Activated T-cell treated with anti-CD3 and anti-CD28 coated beads for 24 hours (primary cell): ENCODE measurements around the gene SLC30A3.

Source experiments
- DNase-seq: peaks from one replicate; pipeline ENCODE4 v3.0.0-alpha.2; 2020; ENCODE audit warnings: low read depth

The SLC30A3 gene

DNA sequence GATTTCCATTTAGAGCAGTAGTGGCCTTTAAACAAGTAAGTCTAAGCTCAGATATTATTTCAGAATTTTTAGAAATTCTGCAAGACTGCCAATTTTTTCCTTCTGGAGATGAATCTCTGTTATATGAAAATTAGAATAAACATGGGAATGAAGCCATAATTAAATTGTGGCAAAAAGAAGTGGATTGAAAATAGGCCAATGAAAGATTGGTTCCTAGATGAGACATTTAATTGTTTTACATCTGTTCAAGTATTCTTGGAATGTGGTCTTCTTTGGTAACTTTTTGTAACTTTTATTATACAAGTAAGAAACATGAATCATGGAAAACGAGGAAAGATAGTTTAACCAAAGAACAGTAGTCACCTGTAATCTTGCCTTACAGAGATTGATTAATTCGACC lies 35.3 kb downstream of the SLC30A3 start:
- no peak for DNase-seq

DNA sequence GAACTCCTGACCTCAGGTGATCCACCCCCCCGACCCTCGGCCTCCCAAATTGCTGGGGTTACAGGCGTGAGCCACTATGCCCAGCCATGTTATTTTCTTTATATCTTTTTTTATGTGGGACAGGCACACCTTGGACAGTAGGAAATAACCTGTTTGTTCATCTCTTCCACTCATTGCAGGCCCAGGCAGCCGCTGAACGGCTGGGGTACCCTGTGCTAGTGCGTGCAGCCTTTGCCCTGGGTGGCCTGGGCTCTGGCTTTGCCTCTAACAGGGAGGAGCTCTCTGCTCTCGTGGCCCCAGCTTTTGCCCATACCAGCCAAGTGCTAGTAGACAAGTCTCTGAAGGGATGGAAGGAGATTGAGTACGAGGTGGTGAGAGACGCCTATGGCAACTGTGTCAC lies 37.3 kb downstream of the SLC30A3 start:
- DNase-seq = no peak

DNA sequence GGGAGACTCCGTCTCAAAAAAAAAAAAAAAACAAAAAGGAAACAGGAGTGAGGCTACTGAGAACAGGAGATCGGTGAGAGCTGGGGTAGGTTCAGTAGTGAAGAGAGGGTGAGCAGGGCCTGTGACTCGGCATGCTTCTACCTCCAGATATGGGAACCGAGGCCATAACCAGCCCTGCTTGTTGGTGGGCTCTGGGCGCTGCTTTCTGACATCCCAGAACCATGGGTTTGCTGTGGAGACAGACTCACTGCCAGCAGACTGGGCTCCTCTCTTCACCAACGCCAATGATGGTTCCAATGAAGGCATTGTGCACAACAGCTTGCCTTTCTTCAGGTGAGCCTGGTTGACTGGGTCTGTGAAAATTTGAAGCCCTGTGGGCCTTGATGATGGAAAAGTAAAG lies 39.4 kb downstream of the SLC30A3 start:
- DNase-seq = no peak

GRCh38 chr2:27222407-27222806 lies 40.4 kb downstream of the SLC30A3 start:
- DNase-seq = no peak

GRCh38 chr2:27221166-27221565 lies 41.7 kb downstream of the SLC30A3 start:
- no peak for DNase-seq

- DNase-seq = no peak
Observed at GRCh38 chr2:27220091-27220490, 42.8 kb downstream of the SLC30A3 start.

DNA sequence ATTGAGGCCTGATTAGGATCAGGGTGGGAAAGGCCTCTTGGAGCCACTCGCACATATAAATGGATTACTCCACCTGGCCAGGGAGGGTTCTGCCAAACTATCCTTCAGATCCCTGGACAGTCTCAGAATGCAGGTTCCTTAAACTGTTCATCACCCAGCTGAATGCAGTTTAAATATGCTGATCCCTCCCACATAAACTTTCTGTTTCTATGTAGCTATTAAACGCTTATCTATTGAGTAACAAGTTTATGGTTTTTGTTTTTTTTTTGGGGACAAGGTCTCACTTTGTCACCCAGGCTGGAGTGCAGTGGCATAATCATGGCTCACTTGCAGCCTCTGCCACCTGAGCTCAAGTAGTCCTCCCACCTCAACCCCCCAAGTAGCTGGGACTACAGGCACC lies 43.8 kb downstream of the SLC30A3 start:
- no peak for DNase-seq

DNA sequence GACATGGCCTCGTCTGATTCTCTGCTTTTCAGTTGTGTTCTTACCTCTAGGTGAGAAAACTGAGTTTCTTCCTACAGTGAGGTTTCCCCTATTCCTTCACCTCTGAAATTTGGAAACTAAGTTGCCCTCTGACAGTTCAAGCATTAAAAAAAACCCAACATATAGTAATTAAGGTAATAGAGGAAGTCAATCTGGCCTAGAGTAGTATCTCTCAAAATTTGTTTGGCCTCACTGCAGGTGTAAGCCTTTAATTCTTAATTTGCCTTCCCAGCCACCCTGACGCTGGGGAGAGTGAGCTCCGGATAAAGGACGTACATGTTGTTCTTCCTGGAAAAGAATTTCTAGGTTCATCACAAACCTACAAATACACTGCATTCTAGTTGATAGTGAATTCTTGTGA lies 44.2 kb downstream of the SLC30A3 start:
- DNase-seq = no peak

DNA sequence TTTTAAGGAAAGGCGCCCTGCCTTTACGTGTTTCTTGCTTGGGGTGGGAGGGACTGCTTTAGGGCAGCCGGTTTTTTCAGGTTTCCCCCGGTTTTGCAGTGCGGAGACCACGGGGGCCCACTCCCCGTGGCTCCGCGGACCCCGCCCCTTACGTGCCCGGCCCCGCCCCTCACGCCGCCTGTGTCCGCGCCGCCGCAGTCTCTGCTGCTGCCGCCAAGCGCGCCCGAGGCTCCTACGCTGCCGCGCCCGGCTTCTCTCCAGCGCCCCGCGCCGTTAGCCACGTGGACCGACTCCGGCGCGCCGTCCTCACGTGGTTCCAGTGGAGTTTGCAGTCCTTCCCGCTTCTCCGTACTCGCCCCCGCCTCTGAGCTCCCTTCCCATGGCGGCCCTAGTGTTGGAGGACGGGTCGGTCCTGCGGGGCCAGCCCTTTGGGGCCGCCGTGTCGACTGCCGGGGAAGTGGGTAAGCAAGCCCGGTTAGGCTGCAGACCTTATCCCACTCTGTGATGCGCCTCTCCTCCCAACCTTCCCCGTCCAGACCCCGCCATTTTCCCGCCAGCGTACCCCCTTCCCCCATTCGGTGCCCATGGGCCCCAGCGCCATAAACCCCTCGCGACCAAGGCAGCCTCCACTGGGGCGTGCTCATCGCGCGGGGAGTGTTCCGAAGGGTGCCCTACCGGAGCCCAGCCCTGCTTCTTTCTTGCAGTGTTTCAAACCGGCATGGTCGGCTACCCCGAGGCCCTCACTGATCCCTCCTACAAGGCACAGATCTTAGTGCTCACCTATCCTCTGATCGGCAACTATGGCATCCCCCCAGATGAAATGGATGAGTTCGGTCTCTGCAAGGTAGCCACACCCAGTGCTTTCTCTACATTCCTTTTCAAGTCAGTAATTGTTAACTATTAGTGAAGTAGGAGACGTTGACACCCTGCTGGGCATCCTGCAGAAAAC lies 45.4 kb downstream of the SLC30A3 start, which contains the start of gene CAD:
CAD (plus strand) TSS at position 197 of the 949 bp plus-strand sequence; CDS start at position 380, 183 bp downstream.
- peak; percentile 89 for DNase-seq

DNA sequence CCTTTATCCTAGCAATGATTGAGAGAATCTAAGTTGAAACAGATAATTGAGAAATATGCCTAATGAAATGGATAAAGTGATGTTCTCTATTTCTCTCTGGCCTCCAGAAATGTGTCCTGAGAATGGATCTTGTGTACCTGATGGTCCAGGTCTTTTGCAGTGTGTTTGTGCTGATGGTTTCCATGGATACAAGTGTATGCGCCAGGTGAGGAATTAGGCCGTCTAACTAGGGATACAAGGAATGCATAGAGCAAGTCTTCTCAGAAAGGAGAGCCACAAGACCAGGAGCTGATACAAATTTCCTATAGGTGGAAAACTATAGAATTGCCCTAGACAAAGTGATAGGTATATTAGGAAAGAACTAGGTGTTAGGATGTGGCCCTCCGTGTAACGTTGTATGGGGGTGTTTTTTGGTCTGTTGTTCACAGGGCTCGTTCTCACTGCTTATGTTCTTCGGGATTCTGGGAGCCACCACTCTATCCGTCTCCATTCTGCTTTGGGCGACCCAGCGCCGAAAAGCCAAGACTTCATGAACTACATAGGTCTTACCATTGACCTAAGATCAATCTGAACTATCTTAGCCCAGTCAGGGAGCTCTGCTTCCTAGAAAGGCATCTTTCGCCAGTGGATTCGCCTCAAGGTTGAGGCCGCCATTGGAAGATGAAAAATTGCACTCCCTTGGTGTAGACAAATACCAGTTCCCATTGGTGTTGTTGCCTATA lies 46.3 kb downstream of the SLC30A3 start:
- DNase-seq = no peak

GRCh38 chr2:27214941-27215340 lies 47.9 kb downstream of the SLC30A3 start:
- no peak for DNase-seq

DNA sequence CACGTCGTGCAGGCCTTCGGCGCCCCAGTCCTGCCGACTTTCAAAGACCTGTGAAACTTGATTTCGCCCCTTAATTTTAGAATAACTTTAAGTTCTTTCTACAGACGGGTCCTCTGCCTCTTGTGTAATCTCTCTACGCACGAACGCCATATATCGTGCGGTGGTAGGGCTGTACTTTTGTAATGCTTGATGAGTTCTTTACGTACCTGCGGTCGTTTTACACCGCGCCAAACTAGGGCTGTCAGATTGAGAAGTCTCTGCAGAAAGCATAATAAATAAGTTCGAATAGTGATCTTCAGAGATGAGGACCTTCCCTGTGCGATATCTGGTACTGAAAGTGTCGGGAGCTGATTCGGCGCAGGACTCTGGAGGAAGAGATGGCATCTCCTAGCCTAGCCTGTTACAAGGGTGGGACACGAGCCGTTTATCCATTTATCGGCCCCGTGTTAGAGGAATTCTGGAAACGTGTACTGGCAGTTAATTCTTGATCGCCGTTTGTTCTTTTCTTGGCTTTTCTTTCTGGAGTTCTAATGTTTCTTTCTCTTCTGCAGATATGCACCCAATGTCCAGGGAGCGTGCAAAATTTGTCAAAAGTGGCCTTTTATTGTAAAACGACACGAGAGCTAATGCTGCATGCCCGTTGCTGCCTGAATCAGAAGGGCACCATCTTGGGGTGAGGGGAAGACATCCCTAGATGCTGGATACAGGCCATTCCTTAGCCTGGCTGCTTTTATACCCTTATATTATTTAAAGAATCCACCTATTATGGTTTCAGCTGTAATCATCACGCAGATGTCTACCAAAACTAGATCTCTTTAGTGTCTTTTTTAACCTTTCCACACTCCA lies 50.0 kb downstream of the SLC30A3 start:
- DNase-seq = peak; percentile 32

DNA sequence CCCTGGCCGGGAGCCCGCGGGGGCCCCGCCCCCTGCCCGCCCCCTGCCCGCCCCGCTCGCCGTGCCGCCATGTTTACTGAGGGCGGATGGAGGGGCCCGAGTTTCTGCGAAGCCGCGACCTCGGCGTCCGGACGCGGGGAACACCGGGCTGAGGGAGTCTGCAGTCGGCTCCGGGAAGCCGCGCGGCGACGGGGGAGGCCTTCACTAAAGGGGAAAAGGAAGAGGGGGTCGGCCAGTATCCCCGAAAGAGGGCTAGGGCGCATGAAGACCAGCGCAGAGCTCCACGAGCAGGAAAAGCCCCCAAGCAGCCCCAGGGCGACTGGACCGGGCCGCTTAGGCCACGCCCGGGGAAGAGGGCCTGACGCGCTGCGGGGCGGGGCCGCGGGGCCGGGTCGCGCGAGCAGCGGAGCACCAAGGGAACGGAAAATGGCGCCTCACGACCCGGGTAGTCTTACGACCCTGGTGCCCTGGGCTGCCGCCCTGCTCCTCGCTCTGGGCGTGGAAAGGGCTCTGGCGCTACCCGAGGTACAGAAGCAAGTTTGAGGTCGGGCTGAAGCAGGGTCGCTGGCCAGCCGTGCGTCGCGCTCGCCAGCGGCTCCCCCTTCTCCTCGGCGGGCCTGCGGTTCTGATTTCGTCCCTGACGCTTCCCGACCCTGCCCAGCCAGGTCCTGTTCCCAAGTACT lies 50.8 kb downstream of the SLC30A3 start, which contains the start of the genes ATRAID and SLC5A6:
ATRAID (plus strand) TSS at position 99 of the 683 bp plus-strand sequence; CDS start at position 427, 328 bp downstream.
SLC5A6 (minus strand) TSS at position 326 of the 683 bp plus-strand sequence. CDS start 4,618 bp downstream, outside the sequence.
- DNase-seq = peak; percentile 86

DNA sequence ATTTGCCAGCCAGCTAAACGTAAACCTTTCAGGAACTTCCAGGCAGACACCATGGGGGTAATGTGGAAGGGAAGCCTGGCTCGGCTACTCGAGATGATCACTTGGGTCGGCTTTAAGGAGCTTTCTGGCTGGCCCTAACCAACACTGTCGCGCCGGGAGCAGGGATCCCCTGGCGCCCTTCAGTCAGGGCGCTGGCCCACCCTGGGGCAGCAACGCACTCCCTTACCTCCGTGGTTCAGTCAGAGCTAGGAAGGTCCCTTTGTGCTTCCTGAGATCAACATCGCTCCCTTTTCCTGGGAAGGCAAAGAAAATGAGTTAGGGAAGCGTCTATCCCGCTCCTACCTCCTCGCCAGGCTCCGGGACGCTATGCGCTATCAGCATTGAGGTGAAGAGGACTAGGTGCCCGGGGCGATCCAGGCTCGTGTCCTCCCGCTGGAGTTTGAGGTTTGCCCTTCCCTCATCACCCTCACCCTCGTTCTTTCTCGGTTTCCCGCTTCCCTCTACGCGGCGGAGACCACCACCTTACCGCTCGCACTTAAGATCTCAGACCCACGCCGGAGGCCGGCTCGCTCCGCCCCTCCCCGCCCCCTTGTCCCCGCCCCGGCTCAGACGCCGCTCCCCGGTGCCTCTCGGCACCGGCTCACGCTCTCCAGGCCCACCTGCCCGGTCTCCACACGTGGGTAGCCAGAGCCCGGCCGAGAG lies 51.5 kb downstream of the SLC30A3 start:
- no peak for DNase-seq

GRCh38 chr2:27209621-27210401 lies 53.0 kb downstream of the SLC30A3 start:
- no peak for DNase-seq

- no peak for DNase-seq
Observed at GRCh38 chr2:27208486-27209050, 54.3 kb downstream of the SLC30A3 start.

DNA sequence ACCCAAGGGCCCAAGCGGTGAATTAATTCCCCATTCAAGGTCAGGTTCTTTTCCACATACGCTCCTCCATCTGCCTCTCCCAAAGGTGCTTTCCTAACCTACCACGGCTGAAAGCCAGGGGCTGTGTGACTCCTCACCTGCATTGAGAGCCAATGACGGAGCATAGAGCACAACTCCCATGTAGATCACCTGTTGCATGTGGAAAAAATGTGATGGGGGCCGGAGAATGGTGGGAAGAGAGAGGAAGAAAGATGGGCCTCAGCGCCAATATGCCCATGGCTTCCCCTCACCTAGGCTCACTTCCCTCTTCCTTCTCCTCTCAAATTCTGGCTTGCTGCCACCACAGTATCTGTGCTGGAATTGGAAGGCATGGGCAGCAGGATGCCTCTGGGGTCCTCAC lies 56.5 kb downstream of the SLC30A3 start:
- no peak for DNase-seq

GRCh38 chr2:27205206-27205605 lies 57.6 kb downstream of the SLC30A3 start:
- DNase-seq = no peak

GRCh38 chr2:27204566-27204965 lies 58.3 kb downstream of the SLC30A3 start:
- DNase-seq = no peak
